HG03135 (cell line): ENCODE measurements around the gene FAM174B.

Source experiments
- ATAC-seq: cut with Tn5 transposase; IDR thresholded peaks from one replicate; pipeline ENCODE4 v1.9.1; 2021; ENCODE audit warnings: mild to moderate bottlenecking, moderate library complexity; ENCODE audit not compliant: unreplicated experiment

The FAM174B gene

GRCh38 chr15:92574566-92574965 is 81.0 kb downstream of the FAM174B start:
- no peak for ATAC-seq

- ATAC-seq, result no peak
These were observed 81.4 kb downstream of the FAM174B start for GRCh38 chr15:92574161-92574560.

GRCh38 chr15:92571824-92572223 is 83.8 kb downstream of the FAM174B start:
- no peak for ATAC-seq

- no peak for ATAC-seq
These were observed 85.2 kb downstream of the FAM174B start for GRCh38 chr15:92570391-92570790.

GRCh38 chr15:92569778-92570177 is 85.8 kb downstream of the FAM174B start:
- no peak for ATAC-seq
